Neural cell (in vitro differentiated cells): ENCODE results near the gene BAX. TPM values are rescaled to one million over a fixed set of nuclear protein-coding genes. Genes with fewer than 3 reads are reported as not detected.

Experiments used
- H2AFZ ChIP-seq: fragments of 200-600, 300-800 bp; sonication (generic), shearing (Covaris generic); 2 replicates; pipeline ENCODE4 v1.6.0; 2014; ENCODE audit warnings: low read depth, mild to moderate bottlenecking, antibody characterized with exemption, low read length, moderate library complexity
- H3F3A ChIP-seq: fragments of 200-600 bp; shearing (Covaris generic); 2 replicates; pipeline ENCODE4 v1.6.1; 2016; ENCODE audit warnings: mild to moderate bottlenecking, moderate library complexity, mixed read lengths, antibody characterized with exemption, low read length; ENCODE audit not compliant: insufficient read depth, poor library complexity, severe bottlenecking
- H3K27ac ChIP-seq: fragments of 200-600, 300-800 bp; sonication (generic), shearing (Covaris generic); 2 replicates; pipeline ENCODE4 v1.5.1; 2014; ENCODE audit warnings: mild to moderate bottlenecking, low read length, moderate library complexity
- H3K27me3 ChIP-seq: fragments of 300-800, 200-600 bp; sonication (generic), shearing (Covaris generic); 2 replicates; pipeline ENCODE4 v1.6.0; 2014; ENCODE audit warnings: mild to moderate bottlenecking, low read depth, low read length, moderate library complexity; ENCODE audit not compliant: insufficient read depth
- H3K36me3 ChIP-seq: fragments of 300-800, 200-600 bp; sonication (generic), shearing (Covaris generic); 2 replicates; pipeline ENCODE4 v1.5.1; 2014; ENCODE audit warnings: mild to moderate bottlenecking, antibody characterized with exemption, low read length, moderate library complexity; ENCODE audit not compliant: insufficient read depth
- H3K4me2 ChIP-seq: fragments of 300-800, 200-600 bp; sonication (generic), shearing (Covaris generic); 2 replicates; pipeline ENCODE4 v1.6.0; 2014; ENCODE audit warnings: mild to moderate bottlenecking, low read length
- H3K4me3 ChIP-seq: fragments of 300-800, 200-600 bp; sonication (generic), shearing (Covaris generic); 2 replicates; pipeline ENCODE4 v1.5.1; 2014; ENCODE audit warnings: mild to moderate bottlenecking, low read length, moderate library complexity
- H3K79me2 ChIP-seq: fragments of 200-600 bp; shearing (Covaris generic); replicated peaks from 2 replicates; pipeline ENCODE4 v1.6.0; 2014; ENCODE audit warnings: mild to moderate bottlenecking, low read length, moderate library complexity; ENCODE audit not compliant: insufficient read depth
- H3K9ac ChIP-seq: fragments of 300-800, 200-600 bp; sonication (generic), shearing (Covaris generic); 2 replicates; pipeline ENCODE4 v1.6.1; 2016; ENCODE audit warnings: mild to moderate bottlenecking, low read length, mixed read lengths
- H3K9me2 ChIP-seq: fragments of 200-600 bp; shearing (Covaris generic); 2 replicates; pipeline ENCODE4 v1.6.1; 2016; ENCODE audit warnings: mild to moderate bottlenecking, low read length, mixed read lengths; ENCODE audit not compliant: insufficient read depth
- H3K9me3 ChIP-seq: fragments of 200-600, 300-800 bp; sonication (generic), shearing (Covaris generic); 2 replicates; pipeline ENCODE4 v1.6.1; 2016; ENCODE audit warnings: mild to moderate bottlenecking, mixed run types, low read length, moderate library complexity, mixed read lengths
- H4K20me1 ChIP-seq: fragments of 200-600 bp; shearing (Covaris generic); 2 replicates; pipeline ENCODE4 v1.6.1; 2016; ENCODE audit warnings: mild to moderate bottlenecking, mixed run types; ENCODE audit not compliant: insufficient read depth
- EP300 ChIP-seq: fragments of 450-650 bp; conservative IDR thresholded peaks from 2 replicates; pipeline ENCODE4 v1.6.1; 2014; ENCODE audit warnings: antibody characterized with exemption, mild to moderate bottlenecking, moderate library complexity; ENCODE audit not compliant: poor library complexity, severe bottlenecking
- EZH2 ChIP-seq: fragments of 200-600, 300-800 bp; shearing (Covaris generic), sonication (generic); IDR thresholded peaks from 2 replicates; pipeline ENCODE4 v1.6.1; 2014; ENCODE audit warnings: antibody characterized with exemption, low read length, borderline replicate concordance, mild to moderate bottlenecking; ENCODE audit not compliant: insufficient read depth, poor library complexity, severe bottlenecking
- MXI1 ChIP-seq: fragments of 450-650 bp; conservative IDR thresholded peaks from 2 replicates; pipeline ENCODE4 v1.6.1; 2014; ENCODE audit warnings: antibody characterized with exemption, mild to moderate bottlenecking; ENCODE audit not compliant: poor library complexity, severe bottlenecking
- POLR2AphosphoS5 ChIP-seq: IDR thresholded peaks from 2 replicates; pipeline ENCODE4 v1.6.1; 2012
- SMC3 ChIP-seq: fragments of 450-650 bp; conservative IDR thresholded peaks from 2 replicates; pipeline ENCODE4 v1.6.1; 2014; ENCODE audit warnings: antibody characterized with exemption, mild to moderate bottlenecking, moderate library complexity; ENCODE audit not compliant: poor library complexity
- polyA plus RNA-seq: library from polyadenylated mRNA; depleted of rRNA; stranded (reverse); fragments of >200 nt; gene quantifications from 2 replicates; pipeline ENCODE4 v1.2.3, GENCODE V29; 2014
- TF ChIP-seq, protein P1 (sequence below): IDR thresholded peaks from 2 replicates; pipeline ENCODE4 v1.6.1; 2012; ENCODE audit warnings: borderline replicate concordance
- TF ChIP-seq, protein P2 (sequence below): fragments of 450-650 bp; IDR thresholded peaks from 2 replicates; pipeline ENCODE4 v1.5.1; 2014; ENCODE audit warnings: antibody characterized with exemption, mild to moderate bottlenecking, moderate library complexity; ENCODE audit not compliant: poor library complexity, severe bottlenecking

BAX gene
- polyA plus RNA-seq, 1 donor from 2014 or later: 71.9 TPM

DNA sequence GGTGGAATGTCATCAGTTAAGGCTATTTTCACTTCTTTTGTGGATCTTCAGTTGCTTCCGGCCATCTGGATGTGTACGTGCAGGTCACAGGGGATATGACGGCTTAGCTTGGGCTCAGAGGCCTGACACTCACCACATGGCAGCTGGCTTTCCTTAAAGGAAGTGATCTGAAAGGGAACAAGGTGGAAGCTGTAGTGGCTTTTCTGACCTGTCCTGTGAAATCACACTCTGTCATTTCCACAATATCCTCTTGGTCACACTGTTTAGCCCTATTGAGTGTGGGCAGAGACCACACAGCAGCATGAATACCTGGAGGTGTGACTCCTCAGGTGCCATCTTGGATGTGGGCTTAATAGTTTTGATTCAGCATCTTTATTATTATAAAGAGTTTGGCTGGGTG is 4.5 kb upstream of the BAX start:
- H3K9ac ChIP-seq: no peak overlapping the region
- H3K27me3 ChIP-seq: no peaks in the 10 kb centered on the region
- H3K4me2 ChIP-seq: no peak overlapping the region
- no peaks in the 10 kb centered on the region for H3F3A ChIP-seq
- no peaks in the 10 kb centered on the region for H3K9me3 ChIP-seq
- no peak overlapping the region for H3K4me3 ChIP-seq
- H2AFZ ChIP-seq: no peak overlapping the region
- no peaks in the 10 kb centered on the region for H3K36me3 ChIP-seq
- TF ChIP-seq, protein P1, sequence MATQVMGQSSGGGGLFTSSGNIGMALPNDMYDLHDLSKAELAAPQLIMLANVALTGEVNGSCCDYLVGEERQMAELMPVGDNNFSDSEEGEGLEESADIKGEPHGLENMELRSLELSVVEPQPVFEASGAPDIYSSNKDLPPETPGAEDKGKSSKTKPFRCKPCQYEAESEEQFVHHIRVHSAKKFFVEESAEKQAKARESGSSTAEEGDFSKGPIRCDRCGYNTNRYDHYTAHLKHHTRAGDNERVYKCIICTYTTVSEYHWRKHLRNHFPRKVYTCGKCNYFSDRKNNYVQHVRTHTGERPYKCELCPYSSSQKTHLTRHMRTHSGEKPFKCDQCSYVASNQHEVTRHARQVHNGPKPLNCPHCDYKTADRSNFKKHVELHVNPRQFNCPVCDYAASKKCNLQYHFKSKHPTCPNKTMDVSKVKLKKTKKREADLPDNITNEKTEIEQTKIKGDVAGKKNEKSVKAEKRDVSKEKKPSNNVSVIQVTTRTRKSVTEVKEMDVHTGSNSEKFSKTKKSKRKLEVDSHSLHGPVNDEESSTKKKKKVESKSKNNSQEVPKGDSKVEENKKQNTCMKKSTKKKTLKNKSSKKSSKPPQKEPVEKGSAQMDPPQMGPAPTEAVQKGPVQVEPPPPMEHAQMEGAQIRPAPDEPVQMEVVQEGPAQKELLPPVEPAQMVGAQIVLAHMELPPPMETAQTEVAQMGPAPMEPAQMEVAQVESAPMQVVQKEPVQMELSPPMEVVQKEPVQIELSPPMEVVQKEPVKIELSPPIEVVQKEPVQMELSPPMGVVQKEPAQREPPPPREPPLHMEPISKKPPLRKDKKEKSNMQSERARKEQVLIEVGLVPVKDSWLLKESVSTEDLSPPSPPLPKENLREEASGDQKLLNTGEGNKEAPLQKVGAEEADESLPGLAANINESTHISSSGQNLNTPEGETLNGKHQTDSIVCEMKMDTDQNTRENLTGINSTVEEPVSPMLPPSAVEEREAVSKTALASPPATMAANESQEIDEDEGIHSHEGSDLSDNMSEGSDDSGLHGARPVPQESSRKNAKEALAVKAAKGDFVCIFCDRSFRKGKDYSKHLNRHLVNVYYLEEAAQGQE: no peak
- H3K79me2 ChIP-seq: peaks cover 2% of the 10 kb centered on the region
- H4K20me1 ChIP-seq: no peaks in the 10 kb centered on the region
- no peak overlapping the region for H3K27ac ChIP-seq
- H3K9me2 ChIP-seq: no peaks in the 10 kb centered on the region

DNA sequence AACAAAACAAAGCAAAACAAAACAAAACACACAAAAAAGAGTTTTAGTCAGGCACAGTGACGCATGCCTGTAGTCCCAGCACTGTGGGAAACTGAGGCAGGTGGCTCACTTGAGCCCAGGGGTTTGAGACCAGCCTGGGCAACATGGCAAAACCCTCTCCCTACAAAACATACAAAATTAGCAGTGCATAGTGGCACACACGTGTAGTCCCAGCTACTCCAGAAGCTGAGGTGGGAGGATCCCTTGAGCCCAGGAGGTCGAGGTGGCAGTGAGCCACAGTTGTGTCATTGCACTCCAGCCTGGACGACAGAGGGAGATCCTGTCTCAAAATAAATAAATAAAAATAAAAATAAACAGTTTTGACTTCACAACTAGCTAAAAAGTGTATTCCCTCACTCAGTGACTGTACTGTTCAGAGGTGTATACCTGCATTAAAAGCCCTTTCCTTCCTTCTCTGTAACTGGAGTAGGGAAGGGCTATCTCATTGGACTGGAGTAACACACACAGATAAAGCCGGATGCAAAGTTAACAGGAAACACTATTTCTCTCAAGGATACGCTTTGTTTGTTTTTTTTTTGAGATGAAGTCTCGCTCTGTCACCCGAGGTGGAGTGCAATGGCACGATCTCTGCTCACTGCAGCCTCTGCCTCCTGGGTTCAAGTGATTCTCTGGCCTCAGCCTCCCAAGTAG is 3.7 kb upstream of the BAX start:
- Histone ChIP-seq H4K20me1 (no peaks in the 10 kb centered on the region), H3K4me2 (no peak overlapping the region), H3K9me2 (no peaks in the 10 kb centered on the region), H3F3A (no peaks in the 10 kb centered on the region), H3K27ac (no peak overlapping the region), H3K9ac (no peak overlapping the region), H3K79me2 (peaks cover 9% of the 10 kb centered on the region), H3K27me3 (no peaks in the 10 kb centered on the region), H3K9me3 (no peaks in the 10 kb centered on the region), H3K36me3 (no peaks in the 10 kb centered on the region), H2AFZ (no peak overlapping the region), H3K4me3 (no peak overlapping the region)
- TF ChIP-seq SMC3: no peak

DNA sequence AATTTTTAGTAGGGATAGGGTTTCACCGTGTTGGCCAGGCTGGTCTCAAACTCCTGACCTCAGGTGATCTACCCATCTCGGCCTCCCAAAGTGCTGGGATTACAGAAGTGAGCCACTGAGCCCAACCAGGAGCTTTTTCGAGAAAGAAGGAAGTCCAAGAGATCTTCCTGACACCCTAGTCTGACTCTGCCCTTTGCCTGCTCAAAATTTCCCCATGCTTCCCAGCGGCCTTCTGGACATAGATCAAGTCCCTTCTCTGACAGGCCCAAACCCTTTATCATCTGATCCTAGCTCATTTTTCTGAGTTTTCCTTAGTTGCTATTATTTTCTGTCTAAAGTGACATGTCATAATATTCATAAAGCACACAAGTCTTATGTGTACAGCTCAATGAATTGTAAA is 1.5 kb upstream of the BAX start:
- Histone ChIP-seq H3K36me3 (no peaks in the 10 kb centered on the region), H3F3A (no peaks in the 10 kb centered on the region), H4K20me1 (no peaks in the 10 kb centered on the region), H3K79me2 (peaks cover 9% of the 10 kb centered on the region), H3K9ac (no peak overlapping the region), H3K27me3 (no peaks in the 10 kb centered on the region), H3K9me3 (no peaks in the 10 kb centered on the region), H3K4me3 (no peak overlapping the region), H2AFZ (no peak overlapping the region), H3K9me2 (no peaks in the 10 kb centered on the region), H3K4me2 (no peak overlapping the region), H3K27ac (no peak overlapping the region)
- TF ChIP-seq EZH2 (no peak), MXI1 (no peak)

DNA sequence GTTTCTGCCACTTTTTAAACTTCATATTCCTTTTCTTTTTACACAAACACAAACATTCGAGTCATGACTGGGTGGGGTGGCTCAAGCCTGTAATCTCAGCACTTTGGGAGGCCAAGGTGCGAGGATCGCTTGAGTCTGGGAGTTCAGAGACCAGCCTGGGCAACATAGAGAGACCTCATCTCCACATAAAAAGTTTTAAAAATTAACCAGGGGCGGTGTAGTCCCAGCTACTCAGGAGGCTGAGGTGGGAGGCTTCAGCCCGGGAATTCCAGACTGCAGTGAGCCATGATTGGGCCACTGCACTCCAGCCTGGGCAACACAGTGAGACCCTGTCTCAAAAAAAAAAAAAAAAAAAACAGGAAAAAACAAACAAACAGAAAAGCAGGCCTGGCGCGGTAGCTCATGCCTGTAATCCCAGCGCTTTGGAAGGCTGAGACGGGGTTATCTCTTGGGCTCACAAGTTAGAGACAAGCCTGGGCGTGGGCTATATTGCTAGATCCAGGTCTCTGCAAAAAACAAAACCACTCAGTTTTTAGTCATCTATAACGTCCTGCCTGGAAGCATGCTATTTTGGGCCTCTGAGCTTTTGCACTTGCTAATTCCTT is 583 bp upstream of the BAX start:
- no peaks in the 10 kb centered on the region for H3K9me3 ChIP-seq
- H3K4me3 ChIP-seq: peak overlapping the region; percentile 94
- peaks cover 9% of the 10 kb centered on the region for H3K79me2 ChIP-seq
- no peaks in the 10 kb centered on the region for H4K20me1 ChIP-seq
- H3K9ac ChIP-seq: peak overlapping the region; percentile 92
- H3K27me3 ChIP-seq: no peaks in the 10 kb centered on the region
- peak overlapping the region; percentile 32 for H3K27ac ChIP-seq
- peak overlapping the region; percentile 40 for H3K4me2 ChIP-seq
- H3K9me2 ChIP-seq: no peaks in the 10 kb centered on the region
- peak overlapping the region; percentile 27 for H2AFZ ChIP-seq
- no peaks in the 10 kb centered on the region for H3F3A ChIP-seq
- H3K36me3 ChIP-seq: no peaks in the 10 kb centered on the region
- TF ChIP-seq POLR2AphosphoS5 (no peak), EP300 (no peak), SMC3 (no peak), EZH2 (no peak), MXI1 (no peak)
- TF ChIP-seq, protein P2, sequence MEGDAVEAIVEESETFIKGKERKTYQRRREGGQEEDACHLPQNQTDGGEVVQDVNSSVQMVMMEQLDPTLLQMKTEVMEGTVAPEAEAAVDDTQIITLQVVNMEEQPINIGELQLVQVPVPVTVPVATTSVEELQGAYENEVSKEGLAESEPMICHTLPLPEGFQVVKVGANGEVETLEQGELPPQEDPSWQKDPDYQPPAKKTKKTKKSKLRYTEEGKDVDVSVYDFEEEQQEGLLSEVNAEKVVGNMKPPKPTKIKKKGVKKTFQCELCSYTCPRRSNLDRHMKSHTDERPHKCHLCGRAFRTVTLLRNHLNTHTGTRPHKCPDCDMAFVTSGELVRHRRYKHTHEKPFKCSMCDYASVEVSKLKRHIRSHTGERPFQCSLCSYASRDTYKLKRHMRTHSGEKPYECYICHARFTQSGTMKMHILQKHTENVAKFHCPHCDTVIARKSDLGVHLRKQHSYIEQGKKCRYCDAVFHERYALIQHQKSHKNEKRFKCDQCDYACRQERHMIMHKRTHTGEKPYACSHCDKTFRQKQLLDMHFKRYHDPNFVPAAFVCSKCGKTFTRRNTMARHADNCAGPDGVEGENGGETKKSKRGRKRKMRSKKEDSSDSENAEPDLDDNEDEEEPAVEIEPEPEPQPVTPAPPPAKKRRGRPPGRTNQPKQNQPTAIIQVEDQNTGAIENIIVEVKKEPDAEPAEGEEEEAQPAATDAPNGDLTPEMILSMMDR: no peak
- TF ChIP-seq, protein P1: no peak
